HUES48 (cell line): ENCODE results near the gene ADAR.
A peak's percentile ranks its signal among the peaks of the same experiment; 100 is the strongest.
"Not testable (repeated sequence)": the region's sequence is repeated elsewhere in the genome, so short reads cannot be mapped to it uniquely, and the experiment has no call there.

ENCODE experiments used
- H3K27ac ChIP-seq: one replicate; pipeline ENCODE4 v1.7.0; 2013; ENCODE audit warnings: low read depth, low read length, inconsistent platforms
- H3K27me3 ChIP-seq: 2 replicates; pipeline ENCODE4 v1.6.1; 2013; ENCODE audit warnings: mild to moderate bottlenecking, low read length; ENCODE audit not compliant: control insufficient read depth, insufficient read depth
- H3K36me3 ChIP-seq: 2 replicates; pipeline ENCODE4 v1.6.1; 2013; ENCODE audit warnings: low read length; ENCODE audit not compliant: control insufficient read depth, insufficient read depth
- H3K4me1 ChIP-seq: 2 replicates; pipeline ENCODE4 v1.6.1; 2013; ENCODE audit warnings: mild to moderate bottlenecking, low read length; ENCODE audit not compliant: control insufficient read depth, insufficient read depth
- H3K4me3 ChIP-seq: 2 replicates; pipeline ENCODE4 v1.5.1; 2013; ENCODE audit warnings: mild to moderate bottlenecking, low read depth, low read length
- H3K9ac ChIP-seq: 2 replicates; pipeline ENCODE4 v1.6.1; 2013; ENCODE audit warnings: mild to moderate bottlenecking, low read depth, low read length, moderate library complexity
- H3K9me3 ChIP-seq: 2 replicates; pipeline ENCODE4 v1.6.1; 2013; ENCODE audit warnings: low read length; ENCODE audit not compliant: control insufficient read depth, insufficient read depth

Gene ADAR

GRCh38 chr1:154607609-154608396 lies at the start of gene ADAR:
TSS of gene ADAR (minus strand) at chr1:154608186. CDS start at chr1:154608006, 180 bp downstream.
- Histone ChIP-seq H3K27ac (peak within 1 kb of the TSS; percentile 98), H3K36me3 (peaks cover 15% of the 10 kb centered on the region), H3K9ac (peak within 1 kb of the TSS; percentile 97), H3K4me1 (peaks cover 45% of the 10 kb centered on the region), H3K9me3 (no peaks in the 10 kb centered on the region), H3K27me3 (no peaks in the 10 kb centered on the region), H3K4me3 (peak within 1 kb of the TSS; percentile 76)

- no peaks in the 10 kb centered on the region for H3K36me3 ChIP-seq
- no peak overlapping the region for H3K4me3 ChIP-seq
- no peaks in the 10 kb centered on the region for H3K9me3 ChIP-seq
- no peak overlapping the region for H3K9ac ChIP-seq
- no peaks in the 10 kb centered on the region for H3K27me3 ChIP-seq
- H3K4me1 ChIP-seq = peaks cover 4% of the 10 kb centered on the region; the same call in 1 of the 2 replicates
- no peak overlapping the region for H3K27ac ChIP-seq
Observed at GRCh38 chr1:154657556-154657955, 49.6 kb upstream of the ADAR start.

GRCh38 chr1:154652893-154653292 lies 44.9 kb upstream of the ADAR start:
- Histone ChIP-seq H3K4me3 (no peak overlapping the region), H3K27me3 (no peaks in the 10 kb centered on the region), H3K9ac (no peak overlapping the region), H3K9me3 (no peaks in the 10 kb centered on the region), H3K27ac (no peak overlapping the region), H3K36me3 (no peaks in the 10 kb centered on the region), H3K4me1 (peaks cover 4% of the 10 kb centered on the region; the same call in 1 of the 2 replicates)

GRCh38 chr1:154644724-154645123 lies 36.7 kb upstream of the ADAR start:
- H3K9ac ChIP-seq, H3K4me3 ChIP-seq, H3K4me1 ChIP-seq, H3K27ac ChIP-seq, H3K9me3 ChIP-seq, H3K36me3 ChIP-seq, H3K27me3 ChIP-seq: not testable (repeated sequence)

GRCh38 chr1:154641534-154641933 lies 33.5 kb upstream of the ADAR start:
- H3K27me3 ChIP-seq = no peaks in the 10 kb centered on the region
- H3K9me3 ChIP-seq = peaks cover 3% of the 10 kb centered on the region; the same call in 1 of the 2 replicates
- no peak overlapping the region for H3K9ac ChIP-seq
- H3K4me3 ChIP-seq = no peak overlapping the region
- no peaks in the 10 kb centered on the region for H3K36me3 ChIP-seq
- H3K27ac ChIP-seq = no peak overlapping the region
- no peaks in the 10 kb centered on the region for H3K4me1 ChIP-seq

- Histone ChIP-seq H3K4me1 (no peaks in the 10 kb centered on the region), H3K27ac (no peak overlapping the region), H3K4me3 (no peak overlapping the region), H3K36me3 (no peaks in the 10 kb centered on the region), H3K9ac (no peak overlapping the region), H3K9me3 (peaks cover 3% of the 10 kb centered on the region; the same call in 1 of the 2 replicates), H3K27me3 (no peaks in the 10 kb centered on the region)
Observed at GRCh38 chr1:154639876-154640275, 31.9 kb upstream of the ADAR start.

- Histone ChIP-seq H3K9ac (no peak overlapping the region), H3K9me3 (peaks cover 3% of the 10 kb centered on the region; the same call in 1 of the 2 replicates), H3K36me3 (no peaks in the 10 kb centered on the region), H3K4me1 (no peaks in the 10 kb centered on the region), H3K4me3 (no peak overlapping the region), H3K27ac (no peak overlapping the region), H3K27me3 (no peaks in the 10 kb centered on the region)
Observed at GRCh38 chr1:154635171-154635570, 27.2 kb upstream of the ADAR start.

GRCh38 chr1:154629675-154630073 lies 21.7 kb upstream of the ADAR start:
- Histone ChIP-seq H3K9me3 (peaks cover 5% of the 10 kb centered on the region; the same call in 1 of the 2 replicates), H3K27me3 (no peaks in the 10 kb centered on the region), H3K4me3 (no peak overlapping the region), H3K36me3 (no peaks in the 10 kb centered on the region), H3K4me1 (peaks cover 6% of the 10 kb centered on the region; the same call in 1 of the 2 replicates), H3K27ac (no peak overlapping the region), H3K9ac (no peak overlapping the region)

GRCh38 chr1:154629061-154629674 lies 21.2 kb upstream of the ADAR start:
- no peak overlapping the region for H3K27ac ChIP-seq

GRCh38 chr1:154628121-154628405 lies 20.1 kb upstream of the ADAR start:
- H3K4me1 ChIP-seq = peaks cover 6% of the 10 kb centered on the region; the same call in 1 of the 2 replicates

More at GRCh38 chr1:154629061-154629674, 21.2 kb upstream of the ADAR start:
- Histone ChIP-seq H3K9ac (no peak overlapping the region), H3K4me1 (peaks cover 6% of the 10 kb centered on the region; the same call in 1 of the 2 replicates), H3K36me3 (no peaks in the 10 kb centered on the region), H3K27me3 (no peaks in the 10 kb centered on the region), H3K4me3 (no peak overlapping the region), H3K9me3 (peaks cover 5% of the 10 kb centered on the region; the same call in 1 of the 2 replicates)

More at GRCh38 chr1:154628121-154628405, 20.1 kb upstream of the ADAR start:
- peak overlapping the region; percentile 92 for H3K27ac ChIP-seq
- no peaks in the 10 kb centered on the region for H3K36me3 ChIP-seq
- H3K9ac ChIP-seq = peak overlapping the region; percentile 84
- H3K27me3 ChIP-seq = no peaks in the 10 kb centered on the region
- H3K9me3 ChIP-seq = peaks cover 5% of the 10 kb centered on the region; the same call in 1 of the 2 replicates
- peak overlapping the region; percentile 95 for H3K4me3 ChIP-seq
